GM03348 (cell line): ENCODE results near the gene C1orf210.

ENCODE experiments used
- DNase-seq: peaks from one replicate; pipeline ENCODE4 v3.0.0; 2012; ENCODE audit warnings: low spot score

Gene C1orf210

DNA sequence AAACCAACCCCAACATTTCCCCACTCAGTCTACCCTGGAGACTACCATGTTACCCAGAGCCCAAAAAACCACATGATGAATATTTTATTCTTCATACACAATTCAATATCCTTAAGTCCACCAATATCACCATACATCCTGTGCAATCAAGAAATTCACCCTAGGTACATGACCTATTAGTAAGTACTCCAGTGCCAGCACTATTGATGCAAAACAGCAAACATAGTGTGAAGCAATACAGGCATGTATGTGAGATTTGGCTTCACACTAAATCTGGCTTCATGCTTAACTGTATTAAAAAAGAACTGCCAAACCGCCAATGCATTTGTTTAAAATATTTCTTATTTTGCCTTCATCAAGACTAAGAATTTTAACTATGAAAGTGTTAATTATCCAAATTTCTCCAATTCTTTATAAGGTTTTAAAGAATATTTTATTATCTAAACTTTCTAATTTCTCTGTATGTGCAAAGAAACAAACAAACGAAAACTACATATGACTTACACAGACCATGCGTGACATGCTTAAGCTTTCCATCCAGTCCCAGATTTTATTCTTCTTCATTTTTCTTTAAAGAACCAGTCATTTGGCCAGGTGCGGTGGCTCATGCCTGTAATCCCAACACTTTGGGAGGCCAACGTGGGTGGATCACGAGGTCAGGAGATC lies 38.0 kb downstream of the C1orf210 start:
- DNase-seq, result no peak

DNA sequence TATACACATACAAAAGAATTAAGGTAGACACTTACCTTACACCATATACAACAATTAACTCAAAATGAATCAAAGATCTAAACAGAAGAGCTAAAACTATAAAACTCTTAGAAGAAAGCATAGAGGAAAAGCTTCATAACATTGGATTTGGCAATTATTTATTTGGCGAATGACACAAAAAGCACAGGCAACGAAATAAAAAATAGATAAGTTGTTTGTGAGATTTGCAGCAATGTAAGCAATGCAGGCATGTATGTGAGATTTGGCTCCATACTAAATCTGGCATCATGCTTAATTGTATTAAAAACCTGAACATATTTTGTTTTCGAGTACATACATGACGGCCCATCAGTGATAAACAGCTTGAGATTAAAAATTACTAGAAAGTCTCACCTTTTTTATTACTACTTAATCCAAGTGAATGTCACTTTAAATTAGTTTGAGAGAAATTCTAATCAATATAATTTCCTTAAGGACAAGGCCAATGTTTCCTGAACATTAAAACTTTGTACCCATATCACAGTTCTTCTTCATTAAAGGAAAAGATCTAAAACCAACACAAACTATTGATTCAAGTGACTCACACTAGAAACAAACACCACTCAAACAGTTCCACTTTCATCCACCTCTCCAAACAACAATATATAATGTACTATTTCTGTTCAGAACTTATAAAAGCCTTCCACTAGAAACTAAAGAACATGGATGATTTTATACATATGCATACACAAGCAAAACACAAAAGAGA lies 38.7 kb downstream of the C1orf210 start:
- no peak for DNase-seq

DNA sequence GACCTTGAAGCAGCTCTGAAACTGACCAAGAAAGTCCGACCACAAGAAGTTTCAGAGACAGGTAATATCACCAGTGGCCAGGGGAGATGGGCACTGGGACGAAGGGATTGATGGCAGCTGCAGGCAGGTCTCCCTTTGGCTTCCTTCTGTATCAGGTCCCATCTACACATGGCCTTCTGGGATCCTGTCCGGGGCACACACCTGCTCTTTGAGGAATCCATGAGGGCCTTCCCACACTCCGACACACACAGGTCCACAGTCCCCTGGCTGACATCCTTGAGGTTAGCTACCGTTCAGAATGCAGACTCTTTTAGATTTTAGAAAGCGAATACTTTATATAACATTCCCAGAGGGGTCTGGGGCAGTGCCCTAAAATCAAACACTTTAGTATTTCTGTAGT lies 42.1 kb downstream of the C1orf210 start:
- no peak for DNase-seq

DNA sequence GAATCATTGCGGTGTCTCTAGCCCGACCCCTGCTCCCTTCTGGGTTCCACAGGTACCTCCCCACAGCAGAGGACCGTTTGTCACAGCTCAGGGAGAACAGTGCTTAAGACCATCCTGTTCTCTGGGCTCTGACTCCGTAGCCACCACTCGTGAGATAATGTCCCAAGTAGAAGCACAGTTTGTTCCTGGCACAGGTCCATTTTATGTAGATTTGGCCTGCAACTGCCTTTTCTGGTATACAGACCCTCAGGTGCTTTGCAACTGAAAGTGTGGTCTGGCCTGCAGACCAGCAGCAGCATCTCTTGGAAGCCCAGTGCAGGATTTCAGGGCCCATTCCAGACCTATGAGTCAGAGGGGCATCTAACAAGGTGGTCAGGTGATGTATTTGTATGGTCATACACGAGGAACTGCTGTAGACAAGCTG lies 44.0 kb downstream of the C1orf210 start:
- DNase-seq, result no peak

DNA sequence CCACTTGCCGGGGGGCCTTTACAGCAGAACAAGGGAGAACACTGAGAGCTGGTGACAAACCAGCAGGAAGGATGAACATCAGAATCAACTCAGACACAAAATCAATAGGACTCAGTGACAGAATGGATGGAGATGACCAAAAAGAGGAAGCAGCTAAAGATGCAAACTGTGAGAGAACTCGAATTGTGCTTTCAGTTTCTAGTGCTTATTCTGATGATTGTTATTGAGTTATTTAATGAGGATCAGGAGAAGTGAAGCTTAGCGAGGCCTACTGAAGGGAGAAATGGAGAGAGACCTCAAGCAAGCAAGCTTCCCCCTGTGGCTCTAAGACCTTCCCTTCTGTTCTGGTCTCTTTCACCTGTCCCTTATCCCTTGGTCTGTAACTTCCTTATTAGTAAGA lies 45.9 kb downstream of the C1orf210 start:
- DNase-seq, result no peak

DNA sequence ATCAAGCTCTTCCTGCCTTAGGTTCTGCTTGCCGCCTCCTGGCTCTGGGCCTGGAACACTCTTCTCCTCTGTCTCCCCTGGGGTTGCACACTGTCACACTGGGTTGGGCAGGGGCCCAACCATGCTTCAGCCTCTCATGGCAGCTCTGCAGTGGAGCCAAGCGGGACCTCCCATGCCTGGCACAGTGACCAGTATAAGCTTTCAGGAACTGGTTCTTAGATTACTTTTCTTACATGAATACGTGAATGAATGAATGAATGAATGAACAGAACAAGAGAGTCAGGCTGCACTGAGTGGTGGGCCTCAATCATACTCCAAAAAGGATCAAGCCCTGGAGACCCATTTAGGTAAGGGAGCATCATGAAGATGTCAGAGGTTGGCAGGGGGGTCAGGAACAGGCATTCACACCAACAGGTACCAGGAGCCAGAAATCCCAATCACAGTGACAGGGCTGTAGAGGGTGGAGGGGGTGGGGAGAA lies 46.4 kb downstream of the C1orf210 start:
- no peak for DNase-seq

DNA sequence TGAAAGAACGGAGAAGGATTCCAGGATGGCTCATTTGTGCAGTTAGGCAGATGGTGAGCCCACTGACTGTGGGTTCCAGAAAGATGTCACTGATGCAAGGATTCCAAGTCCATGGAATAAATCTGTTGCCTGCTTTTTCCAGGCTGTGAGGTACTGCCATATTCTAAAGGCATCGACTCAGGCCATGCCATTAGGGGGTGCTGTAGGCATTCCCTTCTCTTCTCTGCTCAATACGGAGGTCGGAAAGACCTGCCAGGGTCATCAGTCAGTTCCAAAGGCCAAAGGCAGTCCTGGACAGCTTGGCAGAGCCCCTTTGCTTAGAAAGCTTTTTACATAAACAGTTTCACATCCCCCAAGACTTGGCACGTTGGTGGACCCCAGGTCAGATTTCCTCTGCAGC lies 47.3 kb downstream of the C1orf210 start:
- peak; percentile 83 for DNase-seq

DNA sequence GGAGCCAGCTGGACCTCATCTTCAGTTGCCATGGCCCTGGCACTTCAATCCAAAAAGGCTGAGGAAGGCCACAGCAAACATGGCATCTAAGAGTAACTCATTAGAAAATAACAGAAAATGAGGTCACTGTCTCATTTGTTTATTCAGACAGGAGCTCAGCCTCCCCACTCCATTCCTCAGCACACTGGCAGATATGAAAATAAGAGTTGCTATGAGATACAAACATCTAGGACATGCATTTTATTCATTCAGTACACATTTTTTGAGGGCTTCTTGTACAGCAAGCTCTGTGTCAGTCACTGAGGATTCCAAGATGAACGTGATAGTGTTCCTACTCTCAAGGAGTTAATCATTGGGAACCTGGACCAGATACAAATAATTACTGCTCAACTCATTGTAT lies 48.3 kb downstream of the C1orf210 start:
- DNase-seq, result no peak

DNA sequence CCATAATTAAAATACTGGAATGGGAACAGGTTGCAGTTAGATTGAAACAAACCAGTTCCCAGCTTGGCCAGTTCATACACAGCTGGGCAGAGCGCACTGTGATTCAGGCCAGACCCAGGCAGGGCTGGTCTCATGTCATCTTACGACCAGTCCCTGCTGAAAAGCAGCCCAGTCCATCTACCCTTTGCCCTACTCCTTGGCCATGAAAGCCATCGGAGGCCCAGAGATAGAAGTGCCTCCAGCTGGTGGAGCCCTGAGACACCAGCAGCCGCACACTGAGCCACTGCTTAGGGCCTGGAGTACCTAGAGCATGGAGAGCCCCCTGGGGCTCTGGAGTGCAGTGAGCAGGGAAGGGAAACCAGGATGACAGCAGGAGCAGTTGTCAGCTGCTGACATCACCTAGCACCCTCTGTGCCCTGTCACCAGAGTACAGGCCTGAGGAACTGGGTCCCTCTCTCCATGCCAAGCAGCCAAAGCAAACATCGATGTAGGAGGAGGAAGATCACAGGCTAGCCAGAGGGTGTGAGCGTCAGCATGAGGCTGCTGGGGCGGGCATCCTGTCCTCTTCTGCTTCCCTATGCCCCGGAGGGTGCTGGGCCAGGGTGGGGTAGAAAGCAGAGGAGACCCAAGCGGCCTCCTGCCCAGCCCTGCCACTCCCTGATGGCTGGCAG lies 49.8 kb downstream of the C1orf210 start:
- no peak for DNase-seq

DNA sequence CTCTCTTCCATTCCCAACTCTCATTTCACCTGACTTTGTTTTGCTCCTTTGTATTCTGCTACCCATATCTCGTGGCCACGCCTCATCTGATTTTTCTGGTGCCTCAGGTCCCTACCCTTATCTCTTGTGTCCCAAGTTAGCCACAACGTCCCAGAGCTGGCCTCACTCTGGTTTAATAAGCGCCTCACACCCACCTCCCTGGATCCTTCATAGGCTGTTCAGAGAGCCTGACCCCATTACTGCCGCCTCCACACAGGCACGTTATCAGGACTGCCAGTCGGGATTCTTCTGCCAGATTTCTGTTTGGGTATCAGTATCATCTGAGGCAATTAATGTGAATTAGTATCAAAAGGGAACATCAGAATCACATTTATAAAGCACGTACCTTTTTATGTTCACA lies 50.3 kb downstream of the C1orf210 start:
- DNase-seq, result no peak

DNA sequence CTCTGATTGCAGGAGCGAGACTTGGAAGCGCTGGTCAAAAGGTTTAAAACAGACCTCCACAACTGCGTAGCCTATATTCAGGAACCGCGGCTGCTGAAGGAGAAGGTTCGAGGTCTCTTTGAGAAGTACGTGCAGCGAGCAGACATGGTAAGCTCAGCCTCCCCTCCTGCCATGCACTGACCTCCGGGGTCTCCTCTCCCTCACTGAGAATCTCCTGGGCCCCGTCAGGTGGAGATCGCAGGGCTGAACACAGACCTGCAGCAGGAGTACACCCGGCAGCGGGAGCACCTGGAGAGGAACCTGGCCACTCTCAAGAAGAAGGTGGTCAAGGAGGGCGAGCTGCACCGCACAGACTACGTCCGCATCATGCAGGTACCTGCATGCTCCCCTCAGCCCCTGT lies 51.1 kb downstream of the C1orf210 start:
- no peak for DNase-seq

DNA sequence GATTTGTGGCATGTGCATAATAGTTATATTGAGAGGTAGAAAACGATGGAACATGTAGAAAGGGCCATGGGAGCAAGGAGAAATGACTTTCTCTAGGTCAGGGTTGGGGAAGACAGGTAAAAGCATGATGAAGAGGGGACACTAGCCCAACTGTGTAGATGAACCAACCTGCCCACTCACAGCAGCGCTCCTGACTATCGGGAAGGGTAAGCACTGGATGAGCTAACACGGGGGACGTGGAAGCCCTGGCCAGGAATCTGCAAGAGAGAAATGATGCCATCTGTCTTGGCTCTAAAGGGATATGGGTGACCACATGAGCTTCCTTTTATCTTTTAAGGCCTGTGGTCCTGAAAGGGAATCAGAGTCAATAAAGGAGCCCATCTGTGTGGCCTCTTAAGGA lies 51.8 kb downstream of the C1orf210 start:
- DNase-seq, result no peak

DNA sequence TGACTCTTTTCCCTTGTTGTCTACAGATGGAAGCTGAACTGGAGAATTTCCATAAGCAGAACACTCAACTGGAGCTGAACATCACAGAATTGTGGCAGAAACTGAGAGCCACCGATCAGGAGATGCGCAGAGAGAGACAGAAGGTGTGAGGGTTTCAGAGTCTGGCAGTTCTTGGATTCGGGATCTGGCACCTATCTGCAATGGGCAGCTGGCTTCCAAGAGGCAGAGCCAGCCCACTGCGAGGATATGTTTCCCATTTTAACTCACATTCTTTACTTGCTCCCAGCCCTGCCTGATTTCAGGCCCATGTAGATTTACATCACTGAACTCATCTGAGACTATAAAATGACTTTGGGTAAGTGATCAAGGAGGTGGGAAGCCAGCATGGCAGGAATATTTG lies 52.9 kb downstream of the C1orf210 start:
- DNase-seq, result no peak

DNA sequence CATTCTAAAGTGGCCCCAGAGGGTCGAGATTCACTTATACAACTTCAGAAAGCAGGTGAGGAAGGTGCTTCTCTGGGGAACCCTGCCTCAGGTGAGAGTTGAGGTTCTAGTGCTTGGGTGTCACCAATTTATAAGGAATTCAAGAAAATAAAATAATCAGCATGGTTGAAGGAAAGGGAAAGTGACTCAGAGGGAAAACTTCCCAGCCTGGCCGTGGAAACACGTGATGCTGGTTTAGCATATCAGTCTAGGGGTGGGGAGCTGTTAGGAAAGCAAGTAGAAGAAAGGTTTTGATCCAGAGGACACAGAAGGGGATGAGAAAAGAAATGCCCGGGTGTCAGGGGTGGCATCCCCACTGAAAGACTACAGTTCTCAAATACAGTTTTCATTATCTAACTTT lies 53.3 kb downstream of the C1orf210 start:
- peak; percentile 87 for DNase-seq
